Transverse colon (tissue), 4 donors: Measurements from ENCODE around the gene SUB1.

ENCODE experiments used
- POLR2AphosphoS5 ChIP-seq, 3 donors: sonication (generic); formaldehyde crosslinking; IDR thresholded peaks; one replicate each; pipeline ENCODE4 v1.6.1; 2016; ENCODE audit warnings: antibody characterized with exemption in 3 of 3
- TF ChIP-seq, protein P1 (sequence below), 5 experiments: fragments of 200-600 bp in 3 of 5; fragments of 450-650 bp in 2 of 5; sonication (generic) in 3 of 5; IDR thresholded peaks; 1 replicate in 2 of 5; 2 replicates in 3 of 5; pipeline ENCODE4 v1.5.1; 2016 to 2017; ENCODE audit warnings: antibody characterized with exemption in 5 of 5, inconsistent platforms in 3 of 5, mild to moderate bottlenecking in 2 of 5, moderate library complexity in 1 of 5

DNA sequence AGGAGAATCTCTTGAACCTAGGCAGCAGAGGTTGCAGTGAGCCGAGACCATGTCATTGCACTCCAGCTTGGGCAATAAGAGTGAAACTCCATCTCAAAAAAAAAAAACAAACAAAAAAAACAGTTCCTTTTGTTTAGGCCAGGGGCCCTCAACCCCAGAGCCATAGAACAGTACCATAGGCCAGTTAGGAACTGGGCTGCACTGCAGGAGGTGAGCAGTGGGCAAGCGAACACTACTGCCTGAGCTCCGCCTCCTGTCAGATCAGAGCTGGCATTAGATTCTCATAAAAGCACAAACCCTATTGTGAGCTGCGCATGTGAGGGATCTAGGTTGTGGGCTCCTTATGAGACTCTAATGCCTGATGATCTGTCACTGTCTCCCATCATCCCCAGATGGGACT, 49.1 kb upstream of the SUB1 start:
- TF ChIP-seq, protein P1, sequence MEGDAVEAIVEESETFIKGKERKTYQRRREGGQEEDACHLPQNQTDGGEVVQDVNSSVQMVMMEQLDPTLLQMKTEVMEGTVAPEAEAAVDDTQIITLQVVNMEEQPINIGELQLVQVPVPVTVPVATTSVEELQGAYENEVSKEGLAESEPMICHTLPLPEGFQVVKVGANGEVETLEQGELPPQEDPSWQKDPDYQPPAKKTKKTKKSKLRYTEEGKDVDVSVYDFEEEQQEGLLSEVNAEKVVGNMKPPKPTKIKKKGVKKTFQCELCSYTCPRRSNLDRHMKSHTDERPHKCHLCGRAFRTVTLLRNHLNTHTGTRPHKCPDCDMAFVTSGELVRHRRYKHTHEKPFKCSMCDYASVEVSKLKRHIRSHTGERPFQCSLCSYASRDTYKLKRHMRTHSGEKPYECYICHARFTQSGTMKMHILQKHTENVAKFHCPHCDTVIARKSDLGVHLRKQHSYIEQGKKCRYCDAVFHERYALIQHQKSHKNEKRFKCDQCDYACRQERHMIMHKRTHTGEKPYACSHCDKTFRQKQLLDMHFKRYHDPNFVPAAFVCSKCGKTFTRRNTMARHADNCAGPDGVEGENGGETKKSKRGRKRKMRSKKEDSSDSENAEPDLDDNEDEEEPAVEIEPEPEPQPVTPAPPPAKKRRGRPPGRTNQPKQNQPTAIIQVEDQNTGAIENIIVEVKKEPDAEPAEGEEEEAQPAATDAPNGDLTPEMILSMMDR (IDR thresholded peaks at IDR 0.05): no peak
- no peak for TF ChIP-seq POLR2AphosphoS5 (IDR thresholded peaks at IDR 0.05)
